ENCODE data around the gene FGFRL1.

GRCh38 chr4:997375-998071, 13.9 kb upstream of the FGFRL1 start:
- no peak for TF ChIP-seq EZH2 (IDR thresholded peaks at IDR 0.05; ENCODE audit: borderline replicate concordance, low read depth, low read length, severe bottlenecking)
- no peak for TF ChIP-seq CTCF (IDR thresholded peaks at IDR 0.05; ENCODE audit: borderline replicate concordance, extremely low read depth, low read length, poor library complexity, severe bottlenecking)

All from DND-41 (cell line).